Measurements from ENCODE around the gene TCIRG1. TPM values are rescaled to one million over a fixed set of nuclear protein-coding genes. Genes with fewer than 3 reads are reported as not detected.

The TCIRG1 gene
- total and polyA plus RNA-seq, 2 experiments from 2014 or later: 19.4 to 55.8 TPM

GRCh38 chr11:68037411-68038225 lies 1.2 kb upstream of the TCIRG1 start:
- Histone ChIP-seq H3K27ac (peak overlapping the region; percentile 88), H3K9me3 (ENCODE audit: low read depth) (no peaks in the 10 kb centered on the region)

GRCh38 chr11:68038226-68038717 lies 553 bp upstream of the TCIRG1 start:
- peak overlapping the region; percentile 88 for H3K27ac ChIP-seq

More at GRCh38 chr11:68037411-68038225, 1.2 kb upstream of the TCIRG1 start:
- Histone ChIP-seq H3K27me3 (no peaks in the 10 kb centered on the region), H3K4me3 (no peak overlapping the region), H3K4me1 (ENCODE audit: low read depth) (peaks cover 24% of the 10 kb centered on the region), H3K36me3 (peaks cover 7% of the 10 kb centered on the region)
- no peak for DNase-seq (ENCODE audit: low read depth in 1 of 2, low spot score in 1 of 2)
- no peak for TF ChIP-seq CTCF (IDR thresholded peaks at IDR 0.05; ENCODE audit: low read depth, low read length)

DNA sequence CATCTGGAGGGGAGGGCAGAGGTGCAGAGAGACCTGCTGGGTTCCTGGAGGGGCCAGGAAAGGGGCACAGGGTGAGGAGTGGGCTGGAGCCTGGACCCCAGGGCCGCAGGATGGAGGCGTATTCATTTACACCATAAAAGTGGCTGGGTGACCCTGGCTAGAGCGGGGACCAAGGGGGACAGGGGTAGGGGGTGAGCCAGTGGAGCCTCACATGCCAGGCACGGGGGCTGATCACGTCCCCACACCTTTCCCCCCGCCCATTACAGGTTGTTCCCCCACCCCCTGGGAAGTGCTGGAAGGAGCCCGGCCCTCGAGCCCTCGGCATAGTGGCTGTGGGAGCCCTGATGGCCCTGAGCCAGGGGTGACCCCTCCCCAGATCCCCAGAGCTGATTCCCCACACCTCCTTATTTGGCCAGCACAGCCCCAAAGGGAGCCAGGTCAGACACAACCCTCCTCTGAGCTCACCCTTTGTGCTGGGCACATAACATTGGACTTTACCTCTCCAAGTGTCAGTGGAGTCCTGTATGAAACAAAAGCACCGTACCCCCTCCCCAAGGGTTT lies 781 bp downstream of the TCIRG1 start:
- H3K27me3 ChIP-seq: no peaks in the 10 kb centered on the region
- H3K9me3 ChIP-seq (ENCODE audit: low read depth): no peaks in the 10 kb centered on the region
- DNase-seq (ENCODE audit: low read depth in 1 of 2, low spot score in 1 of 2): no peak
- H3K4me3 ChIP-seq: no peak overlapping the region
- peaks cover 24% of the 10 kb centered on the region for H3K4me1 ChIP-seq (ENCODE audit: low read depth)
- H3K36me3 ChIP-seq: no peaks in the 10 kb centered on the region
- peak overlapping the region; percentile 88 for H3K27ac ChIP-seq
- TF ChIP-seq CTCF (IDR thresholded peaks at IDR 0.05; ENCODE audit: low read depth, low read length): no peak

More at GRCh38 chr11:68038226-68038717, 553 bp upstream of the TCIRG1 start:
- no peak for TF ChIP-seq CTCF (IDR thresholded peaks at IDR 0.05; ENCODE audit: low read depth, low read length)
- Histone ChIP-seq H3K4me3 (peak overlapping the region; percentile 1), H3K4me1 (ENCODE audit: low read depth) (peaks cover 24% of the 10 kb centered on the region), H3K27me3 (no peaks in the 10 kb centered on the region), H3K36me3 (peaks cover 7% of the 10 kb centered on the region), H3K9me3 (ENCODE audit: low read depth) (no peaks in the 10 kb centered on the region)
- peak in 1 of 2 donors; percentile 14 for DNase-seq (ENCODE audit: low read depth in 1 of 2, low spot score in 1 of 2)

DNA sequence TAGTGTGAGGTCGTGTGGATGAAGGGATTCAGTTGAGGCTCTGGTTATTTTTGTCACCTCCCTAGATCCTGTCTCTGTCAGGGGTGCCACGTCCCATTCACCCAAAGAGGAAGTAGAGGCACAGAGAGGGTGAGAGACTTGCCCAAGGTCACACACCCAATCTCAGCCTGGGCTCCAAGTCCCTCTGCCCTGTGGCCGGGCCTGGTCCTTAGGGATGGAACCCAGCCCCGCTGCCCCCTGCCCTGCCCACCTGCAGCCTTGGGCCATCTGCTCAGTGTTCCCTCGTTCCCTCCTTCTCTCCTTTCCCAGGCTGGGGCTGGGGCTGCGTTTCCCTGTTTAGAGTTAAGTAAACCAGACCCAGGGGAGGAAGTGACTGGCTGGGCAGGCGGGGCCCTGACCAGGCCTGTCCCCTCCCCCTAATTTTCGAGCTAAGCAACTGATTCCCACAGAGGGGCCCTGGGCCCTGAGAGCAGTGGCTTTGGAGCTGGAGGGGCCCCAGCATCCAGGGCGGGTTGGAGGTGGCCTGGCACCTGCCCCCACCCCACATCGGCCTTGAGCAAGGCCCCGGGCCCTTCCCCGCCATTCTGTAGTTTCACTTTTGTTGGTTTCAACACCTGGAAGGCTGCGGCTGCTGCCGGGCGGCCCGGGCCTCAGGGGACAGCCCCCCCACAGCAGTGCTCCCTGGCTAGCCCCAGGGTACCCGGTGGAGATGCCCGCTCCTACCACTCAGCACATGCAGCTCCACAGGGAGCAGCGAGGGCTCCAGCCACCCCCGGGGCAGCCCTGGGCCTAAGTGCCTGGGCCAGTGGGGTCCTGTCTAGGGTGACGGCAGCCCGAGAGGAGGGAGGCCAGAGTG lies 1.5 kb downstream of the TCIRG1 start:
- Histone ChIP-seq H3K4me3 (no peak overlapping the region), H3K9me3 (ENCODE audit: low read depth) (no peaks in the 10 kb centered on the region), H3K27me3 (no peaks in the 10 kb centered on the region), H3K27ac (peak overlapping the region; percentile 88), H3K4me1 (ENCODE audit: low read depth) (peaks cover 24% of the 10 kb centered on the region), H3K36me3 (no peaks in the 10 kb centered on the region)
- DNase-seq (ENCODE audit: low read depth in 1 of 2, low spot score in 1 of 2): peak; percentile 81 to 84
- TF ChIP-seq CTCF (IDR thresholded peaks at IDR 0.05; ENCODE audit: low read depth, low read length): no peak

DNA sequence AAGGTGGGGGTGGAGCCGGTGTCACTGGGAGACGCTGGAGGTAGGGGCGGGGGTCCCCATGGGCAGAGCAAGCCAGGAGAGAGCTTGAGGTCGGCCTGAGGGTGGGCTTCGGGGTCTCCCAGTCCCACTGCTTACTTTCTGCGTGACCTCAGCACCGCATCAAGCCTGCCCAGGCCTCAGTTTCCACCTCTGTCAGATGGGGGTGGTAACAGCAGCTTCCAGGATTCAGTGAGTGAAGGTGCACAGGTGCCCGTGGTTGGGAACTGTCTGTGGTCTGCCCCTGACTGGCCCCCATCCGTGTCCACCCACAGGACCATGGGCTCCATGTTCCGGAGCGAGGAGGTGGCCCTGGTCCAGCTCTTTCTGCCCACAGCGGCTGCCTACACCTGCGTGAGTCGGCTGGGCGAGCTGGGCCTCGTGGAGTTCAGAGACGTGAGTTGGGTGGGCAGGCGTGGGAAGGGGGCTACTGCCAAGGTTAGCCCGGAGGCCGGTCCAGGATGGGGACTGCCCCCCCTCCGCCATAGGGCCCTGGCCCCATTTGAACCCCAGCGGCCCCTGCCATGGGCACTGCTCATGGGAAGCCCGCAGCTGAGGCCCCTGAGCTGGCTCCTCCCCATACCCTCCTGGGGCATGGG lies 2.2 kb downstream of the TCIRG1 start:
- peak overlapping the region; percentile 88 for H3K27ac ChIP-seq
- TF ChIP-seq CTCF (IDR thresholded peaks at IDR 0.05; ENCODE audit: low read depth, low read length): no peak
- H3K27me3 ChIP-seq: no peaks in the 10 kb centered on the region
- H3K9me3 ChIP-seq (ENCODE audit: low read depth): no peaks in the 10 kb centered on the region
- H3K4me1 ChIP-seq (ENCODE audit: low read depth): peaks cover 24% of the 10 kb centered on the region
- H3K4me3 ChIP-seq: no peak overlapping the region
- no peaks in the 10 kb centered on the region for H3K36me3 ChIP-seq
- DNase-seq (ENCODE audit: low read depth in 1 of 2, low spot score in 1 of 2): no peak
